Liver (tissue), 9 donors: ENCODE measurements around the gene RTN4RL1. TPM values are rescaled to one million over a fixed set of nuclear protein-coding genes. Genes with fewer than 3 reads are reported as not detected.

ENCODE experiments used
- DNase-seq: peaks from one replicate; pipeline ENCODE4 v3.0.0-alpha.2; 2017; ENCODE audit warnings: low spot score
- H3K27ac ChIP-seq, 2 donors: one replicate each; pipeline ENCODE4 v1.7.0; 2013; ENCODE audit warnings: inconsistent platforms in 2 of 2, low read length in 2 of 2, control low read depth in 1 of 2, low read depth in 1 of 2, mild to moderate bottlenecking in 1 of 2
- H3K27me3 ChIP-seq, 4 donors: one replicate each; pipeline versions ENCODE4 v1.6.1 to v1.7.0; 2013; ENCODE audit warnings: low read length in 3 of 4, inconsistent platforms in 1 of 4, mild to moderate bottlenecking in 1 of 4, moderate library complexity in 1 of 4; ENCODE audit not compliant: control insufficient read depth in 4 of 4, insufficient read depth in 4 of 4
- H3K36me3 ChIP-seq, 4 donors: one replicate each; pipeline versions ENCODE4 v1.6.1 to v1.7.0; 2013; ENCODE audit warnings: low read length in 3 of 4, mild to moderate bottlenecking in 3 of 4, low read depth in 1 of 4, moderate library complexity in 1 of 4; ENCODE audit not compliant: control insufficient read depth in 4 of 4, insufficient read depth in 3 of 4
- H3K4me1 ChIP-seq, 4 donors: one replicate each; pipeline versions ENCODE4 v1.6.1 to v1.7.0; 2013; ENCODE audit warnings: low read length in 3 of 4, mild to moderate bottlenecking in 3 of 4, moderate library complexity in 1 of 4; ENCODE audit not compliant: control insufficient read depth in 4 of 4, insufficient read depth in 4 of 4
- H3K4me3 ChIP-seq, 3 donors: one replicate each; pipeline versions ENCODE4 v1.6.1 to v1.7.0; 2013; ENCODE audit warnings: low read length in 3 of 3, control low read depth in 1 of 3, low read depth in 1 of 3, mild to moderate bottlenecking in 1 of 3
- H3K9ac ChIP-seq, 2 donors: one replicate each; pipeline ENCODE4 v1.7.0; 2013; ENCODE audit warnings: low read length in 2 of 2, mild to moderate bottlenecking in 2 of 2, moderate library complexity in 2 of 2, control low read depth in 1 of 2, low read depth in 1 of 2
- H3K9me3 ChIP-seq, 4 donors: one replicate each; pipeline versions ENCODE4 v1.6.1 to v1.7.0; 2013; ENCODE audit warnings: low read length in 3 of 4; ENCODE audit not compliant: control insufficient read depth in 4 of 4
- EGR1 ChIP-seq, 2 donors: IDR thresholded peaks; 2 replicates each; pipeline ENCODE4 v1.6.1; 2016 to 2018; ENCODE audit warnings: antibody characterized with exemption in 2 of 2, low read depth in 2 of 2
- FOXA1 ChIP-seq: IDR thresholded peaks from 2 replicates; pipeline ENCODE4 v1.6.1; 2016; ENCODE audit warnings: antibody characterized with exemption
- FOXA2 ChIP-seq: IDR thresholded peaks from 2 replicates; pipeline ENCODE4 v1.6.1; 2016; ENCODE audit warnings: antibody characterized with exemption
- GABPA ChIP-seq, 2 donors: IDR thresholded peaks in 1 of 2; conservative IDR thresholded peaks in 1 of 2; 2 replicates each; pipeline ENCODE4 v1.6.1; 2016; ENCODE audit warnings: antibody characterized with exemption in 2 of 2, mild to moderate bottlenecking in 1 of 2, moderate library complexity in 1 of 2
- HNF4G ChIP-seq: IDR thresholded peaks from 2 replicates; pipeline ENCODE4 v1.6.1; 2016; ENCODE audit warnings: antibody characterized with exemption
- JUND ChIP-seq, 2 donors: IDR thresholded peaks; 2 replicates each; pipeline ENCODE4 v1.6.1; 2016; ENCODE audit warnings: antibody characterized with exemption in 2 of 2
- NR2F2 ChIP-seq: IDR thresholded peaks from 2 replicates; pipeline ENCODE4 v1.6.1; 2016; ENCODE audit warnings: antibody characterized with exemption
- RAD21 ChIP-seq, 2 donors: IDR thresholded peaks; 2 replicates each; pipeline ENCODE4 v1.6.1; 2016; ENCODE audit warnings: antibody characterized with exemption in 2 of 2, mild to moderate bottlenecking in 2 of 2
- REST ChIP-seq: IDR thresholded peaks from 2 replicates; pipeline ENCODE4 v1.6.1; 2016; ENCODE audit warnings: antibody characterized with exemption, mild to moderate bottlenecking
- RXRA ChIP-seq, 2 donors: IDR thresholded peaks; 2 replicates each; pipeline ENCODE4 v1.6.1; 2017 to 2018; ENCODE audit warnings: antibody characterized with exemption in 2 of 2, mild to moderate bottlenecking in 1 of 2
- SP1 ChIP-seq: IDR thresholded peaks from 2 replicates; pipeline ENCODE4 v1.6.1; 2018; ENCODE audit warnings: antibody characterized with exemption, mild to moderate bottlenecking
- TAF1 ChIP-seq: conservative IDR thresholded peaks from 2 replicates; pipeline ENCODE4 v1.6.1; 2016; ENCODE audit warnings: antibody characterized with exemption, mild to moderate bottlenecking
- YY1 ChIP-seq: IDR thresholded peaks from 2 replicates; pipeline ENCODE4 v1.6.1; 2016; ENCODE audit warnings: antibody characterized with exemption, mild to moderate bottlenecking
- WGBS: extraction: QIAGEN DNeasy Blood & Tissue Kit; methylation state at CpG from one replicate; pipeline ENCODE4 v1.1.7; 2013; 5-methylcytosine and 5-hydroxymethylcytosine counted together
- polyA plus RNA-seq, 2 donors: library from polyadenylated mRNA; stranded (reverse) in 1 of 2; unstranded in 1 of 2; fragments of 200-250 nt in 1 of 2; fragments of >200 nt in 1 of 2; fragmentation: Nextera tagmentation in 1 of 2; extraction: Ambion mirVana in 1 of 2; gene quantifications; one replicate each; pipeline versions ENCODE4 v1.2.1 to v1.2.3, GENCODE V29; 2013 to 2015
- total RNA-seq, 2 donors: library from RNA; depleted of rRNA; stranded (reverse); fragments of >200 nt; gene quantifications; one replicate each; pipeline ENCODE4 v1.2.3, GENCODE V29; 2014
- TF ChIP-seq, protein P1 (sequence below): IDR thresholded peaks from 2 replicates; pipeline ENCODE4 v1.6.1; 2016; ENCODE audit warnings: antibody characterized with exemption
- TF ChIP-seq, protein P2 (sequence below): fragments of 150-350 bp; IDR thresholded peaks from 2 replicates; pipeline ENCODE4 v1.5.1; 2017; ENCODE audit warnings: improper control_type of control experiment, low read depth, low read length; ENCODE audit not compliant: missing input control
- TF ChIP-seq, protein P3 (sequence below): IDR thresholded peaks from 2 replicates; pipeline ENCODE4 v1.6.1; 2016; ENCODE audit warnings: antibody characterized with exemption
- TF ChIP-seq, protein P4 (sequence below): IDR thresholded peaks from 2 replicates; pipeline ENCODE4 v1.6.1; 2016; ENCODE audit warnings: antibody characterized with exemption
- donor health status: healthy.
- donor health status: healthy.
- donor health status: healthy.
- donor health status: healthy.
- donor health status: healthy.

Gene RTN4RL1
- total and polyA plus RNA-seq, 4 donors: 0.04 to 5.4 (median 1.2) TPM

- 86% methylated on average over 6 of the region's 6 CpGs for WGBS
- TF ChIP-seq YY1 (no peak), JUND (IDR thresholded peaks at IDR 0.05) (no peak), FOXA1 (no peak), TAF1 (no peak), SP1 (no peak), REST (no peak), NR2F2 (no peak), RXRA (IDR thresholded peaks at IDR 0.05) (no peak), FOXA2 (no peak), HNF4G (no peak), RAD21 (IDR thresholded peaks at IDR 0.05) (no peak), GABPA (IDR thresholded peaks at IDR 0.05 in 1 of 2, conservative IDR thresholded peaks at IDR 0.05 in 1 of 2) (no peak), EGR1 (IDR thresholded peaks at IDR 0.05; ENCODE audit: low read depth in 2 of 2) (no peak)
- TF ChIP-seq, protein P1, sequence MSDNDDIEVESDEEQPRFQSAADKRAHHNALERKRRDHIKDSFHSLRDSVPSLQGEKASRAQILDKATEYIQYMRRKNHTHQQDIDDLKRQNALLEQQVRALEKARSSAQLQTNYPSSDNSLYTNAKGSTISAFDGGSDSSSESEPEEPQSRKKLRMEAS: no peak
- TF ChIP-seq, protein P2, sequence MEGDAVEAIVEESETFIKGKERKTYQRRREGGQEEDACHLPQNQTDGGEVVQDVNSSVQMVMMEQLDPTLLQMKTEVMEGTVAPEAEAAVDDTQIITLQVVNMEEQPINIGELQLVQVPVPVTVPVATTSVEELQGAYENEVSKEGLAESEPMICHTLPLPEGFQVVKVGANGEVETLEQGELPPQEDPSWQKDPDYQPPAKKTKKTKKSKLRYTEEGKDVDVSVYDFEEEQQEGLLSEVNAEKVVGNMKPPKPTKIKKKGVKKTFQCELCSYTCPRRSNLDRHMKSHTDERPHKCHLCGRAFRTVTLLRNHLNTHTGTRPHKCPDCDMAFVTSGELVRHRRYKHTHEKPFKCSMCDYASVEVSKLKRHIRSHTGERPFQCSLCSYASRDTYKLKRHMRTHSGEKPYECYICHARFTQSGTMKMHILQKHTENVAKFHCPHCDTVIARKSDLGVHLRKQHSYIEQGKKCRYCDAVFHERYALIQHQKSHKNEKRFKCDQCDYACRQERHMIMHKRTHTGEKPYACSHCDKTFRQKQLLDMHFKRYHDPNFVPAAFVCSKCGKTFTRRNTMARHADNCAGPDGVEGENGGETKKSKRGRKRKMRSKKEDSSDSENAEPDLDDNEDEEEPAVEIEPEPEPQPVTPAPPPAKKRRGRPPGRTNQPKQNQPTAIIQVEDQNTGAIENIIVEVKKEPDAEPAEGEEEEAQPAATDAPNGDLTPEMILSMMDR: no peak
- TF ChIP-seq, protein P3, sequence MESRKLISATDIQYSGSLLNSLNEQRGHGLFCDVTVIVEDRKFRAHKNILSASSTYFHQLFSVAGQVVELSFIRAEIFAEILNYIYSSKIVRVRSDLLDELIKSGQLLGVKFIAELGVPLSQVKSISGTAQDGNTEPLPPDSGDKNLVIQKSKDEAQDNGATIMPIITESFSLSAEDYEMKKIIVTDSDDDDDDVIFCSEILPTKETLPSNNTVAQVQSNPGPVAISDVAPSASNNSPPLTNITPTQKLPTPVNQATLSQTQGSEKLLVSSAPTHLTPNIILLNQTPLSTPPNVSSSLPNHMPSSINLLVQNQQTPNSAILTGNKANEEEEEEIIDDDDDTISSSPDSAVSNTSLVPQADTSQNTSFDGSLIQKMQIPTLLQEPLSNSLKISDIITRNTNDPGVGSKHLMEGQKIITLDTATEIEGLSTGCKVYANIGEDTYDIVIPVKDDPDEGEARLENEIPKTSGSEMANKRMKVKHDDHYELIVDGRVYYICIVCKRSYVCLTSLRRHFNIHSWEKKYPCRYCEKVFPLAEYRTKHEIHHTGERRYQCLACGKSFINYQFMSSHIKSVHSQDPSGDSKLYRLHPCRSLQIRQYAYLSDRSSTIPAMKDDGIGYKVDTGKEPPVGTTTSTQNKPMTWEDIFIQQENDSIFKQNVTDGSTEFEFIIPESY: no peak
- TF ChIP-seq, protein P4, sequence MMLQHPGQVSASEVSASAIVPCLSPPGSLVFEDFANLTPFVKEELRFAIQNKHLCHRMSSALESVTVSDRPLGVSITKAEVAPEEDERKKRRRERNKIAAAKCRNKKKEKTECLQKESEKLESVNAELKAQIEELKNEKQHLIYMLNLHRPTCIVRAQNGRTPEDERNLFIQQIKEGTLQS: no peak
- DNase-seq: no peak
- peaks cover 0 to 9% (median 3%) of the 10 kb centered on the region in 4 donors for H3K36me3 ChIP-seq
- H3K27me3 ChIP-seq: no peaks in the 10 kb centered on the region
- H3K9ac ChIP-seq: no peak overlapping the region
- peaks cover 7 to 39% (median 27%) of the 10 kb centered on the region in 4 donors for H3K4me1 ChIP-seq
- H3K4me3 ChIP-seq: no peak overlapping the region
- no peaks in the 10 kb centered on the region for H3K9me3 ChIP-seq
- H3K27ac ChIP-seq: peak overlapping the region; percentile 37 to 44
Measured at GRCh38 chr17:2060385-2060658, 35.2 kb upstream of the RTN4RL1 start.
